MV-4-11 (cell line): ENCODE measurements around the gene ADAM23.
"Not testable (repeated sequence)": the region's sequence is repeated elsewhere in the genome, so short reads cannot be mapped to it uniquely, and the experiment has no call there.

Experiments used
- DNase-seq: peaks from one replicate; lab custom pipeline; 2025; lab: John Stamatoyannopoulos, UW

The ADAM23 gene, protein sequence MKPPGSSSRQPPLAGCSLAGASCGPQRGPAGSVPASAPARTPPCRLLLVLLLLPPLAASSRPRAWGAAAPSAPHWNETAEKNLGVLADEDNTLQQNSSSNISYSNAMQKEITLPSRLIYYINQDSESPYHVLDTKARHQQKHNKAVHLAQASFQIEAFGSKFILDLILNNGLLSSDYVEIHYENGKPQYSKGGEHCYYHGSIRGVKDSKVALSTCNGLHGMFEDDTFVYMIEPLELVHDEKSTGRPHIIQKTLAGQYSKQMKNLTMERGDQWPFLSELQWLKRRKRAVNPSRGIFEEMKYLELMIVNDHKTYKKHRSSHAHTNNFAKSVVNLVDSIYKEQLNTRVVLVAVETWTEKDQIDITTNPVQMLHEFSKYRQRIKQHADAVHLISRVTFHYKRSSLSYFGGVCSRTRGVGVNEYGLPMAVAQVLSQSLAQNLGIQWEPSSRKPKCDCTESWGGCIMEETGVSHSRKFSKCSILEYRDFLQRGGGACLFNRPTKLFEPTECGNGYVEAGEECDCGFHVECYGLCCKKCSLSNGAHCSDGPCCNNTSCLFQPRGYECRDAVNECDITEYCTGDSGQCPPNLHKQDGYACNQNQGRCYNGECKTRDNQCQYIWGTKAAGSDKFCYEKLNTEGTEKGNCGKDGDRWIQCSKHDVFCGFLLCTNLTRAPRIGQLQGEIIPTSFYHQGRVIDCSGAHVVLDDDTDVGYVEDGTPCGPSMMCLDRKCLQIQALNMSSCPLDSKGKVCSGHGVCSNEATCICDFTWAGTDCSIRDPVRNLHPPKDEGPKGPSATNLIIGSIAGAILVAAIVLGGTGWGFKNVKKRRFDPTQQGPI

DNA sequence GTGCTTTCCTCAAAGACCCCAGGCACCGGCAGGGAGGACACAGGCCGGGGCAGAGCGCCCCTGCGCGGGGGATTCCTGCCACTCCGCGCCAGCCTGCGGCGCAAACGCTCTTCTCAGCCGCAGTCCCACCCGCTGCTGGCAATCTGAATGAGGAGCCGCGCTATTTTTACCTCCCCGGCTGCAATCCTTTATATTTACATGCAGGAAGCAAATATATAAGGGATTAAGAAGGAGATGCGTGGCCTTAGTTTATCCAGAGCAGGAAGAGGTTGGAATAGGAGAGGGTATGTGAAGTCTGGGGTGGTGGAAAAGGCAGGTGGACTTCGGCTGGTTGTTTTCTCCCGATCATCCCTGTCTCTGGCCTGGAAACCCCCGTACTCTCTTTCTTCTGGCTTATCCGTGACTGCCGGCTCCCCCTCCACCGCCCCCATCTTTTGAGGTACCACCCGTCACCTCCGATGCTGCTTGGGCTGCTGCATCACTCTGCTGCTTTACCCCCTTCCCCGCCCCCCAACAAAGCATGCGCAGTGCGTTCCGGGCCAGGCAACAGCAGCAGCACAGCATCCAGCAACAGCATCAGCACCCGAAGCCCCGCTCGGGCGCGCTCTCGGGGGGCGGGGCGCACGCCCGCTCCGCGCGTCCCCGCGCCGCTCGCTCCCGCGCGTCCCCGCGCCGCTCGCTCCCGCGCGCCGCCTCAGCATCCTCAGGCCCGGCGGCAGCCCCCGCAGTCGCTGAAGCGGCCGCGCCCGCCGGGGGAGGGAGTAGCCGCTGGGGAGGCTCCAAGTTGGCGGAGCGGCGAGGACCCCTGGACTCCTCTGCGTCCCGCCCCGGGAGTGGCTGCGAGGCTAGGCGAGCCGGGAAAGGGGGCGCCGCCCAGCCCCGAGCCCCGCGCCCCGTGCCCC is at the start of gene ADAM23:
TSS of gene ADAM23 (plus strand) at position 700 of the 902 bp plus-strand sequence. CDS start 335 bp downstream, outside the sequence.
- no peak for DNase-seq

DNA sequence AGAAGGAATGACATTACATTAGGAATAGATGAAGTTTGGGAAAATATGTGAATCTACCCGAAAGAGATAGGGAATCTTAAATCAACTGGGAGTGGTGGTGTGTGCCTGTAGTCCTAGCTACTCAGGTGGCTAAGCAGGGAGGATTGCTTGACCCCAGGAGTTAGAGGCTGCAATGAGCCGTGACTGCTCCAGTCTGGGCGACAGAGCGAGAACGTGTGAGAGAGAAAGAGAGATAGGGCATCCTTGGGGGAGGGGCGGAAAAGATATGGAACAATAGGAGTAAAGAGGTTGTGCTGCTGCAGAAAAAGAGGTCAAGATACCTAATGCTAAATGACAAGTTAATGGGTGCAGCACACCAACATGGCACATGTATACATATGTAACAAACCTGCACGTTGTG is 47.1 kb upstream of the ADAM23 start:
- DNase-seq: no peak

DNA sequence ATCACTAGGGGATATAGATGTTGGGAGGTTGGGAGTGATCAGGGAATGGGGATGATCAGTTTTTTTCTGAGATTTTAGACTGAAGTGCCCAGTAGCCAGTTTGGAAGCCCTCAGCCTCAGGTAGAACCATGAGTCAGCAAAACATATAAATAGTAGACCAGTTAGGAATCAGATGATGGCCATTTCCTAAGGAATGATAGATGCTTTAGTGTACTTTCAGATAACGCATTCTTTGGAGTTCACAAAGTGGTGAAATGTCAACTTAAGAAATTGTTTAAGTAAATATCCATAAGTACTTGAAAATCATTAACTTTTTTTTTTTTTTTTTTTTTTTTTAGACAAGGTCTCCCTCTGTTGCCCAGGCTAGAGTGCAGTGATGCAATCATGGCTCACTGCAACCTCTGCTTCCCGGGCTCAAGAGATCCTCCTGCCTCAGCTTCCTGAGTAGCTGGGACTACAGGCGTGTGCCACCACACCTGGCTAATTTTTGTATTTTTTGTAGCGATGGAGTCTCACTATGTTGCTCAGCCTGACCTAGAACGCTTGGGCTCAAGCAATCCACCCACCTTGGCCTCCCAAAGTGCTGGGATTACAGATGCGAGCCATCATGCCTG is 40.3 kb upstream of the ADAM23 start:
- DNase-seq: not testable (repeated sequence)

DNA sequence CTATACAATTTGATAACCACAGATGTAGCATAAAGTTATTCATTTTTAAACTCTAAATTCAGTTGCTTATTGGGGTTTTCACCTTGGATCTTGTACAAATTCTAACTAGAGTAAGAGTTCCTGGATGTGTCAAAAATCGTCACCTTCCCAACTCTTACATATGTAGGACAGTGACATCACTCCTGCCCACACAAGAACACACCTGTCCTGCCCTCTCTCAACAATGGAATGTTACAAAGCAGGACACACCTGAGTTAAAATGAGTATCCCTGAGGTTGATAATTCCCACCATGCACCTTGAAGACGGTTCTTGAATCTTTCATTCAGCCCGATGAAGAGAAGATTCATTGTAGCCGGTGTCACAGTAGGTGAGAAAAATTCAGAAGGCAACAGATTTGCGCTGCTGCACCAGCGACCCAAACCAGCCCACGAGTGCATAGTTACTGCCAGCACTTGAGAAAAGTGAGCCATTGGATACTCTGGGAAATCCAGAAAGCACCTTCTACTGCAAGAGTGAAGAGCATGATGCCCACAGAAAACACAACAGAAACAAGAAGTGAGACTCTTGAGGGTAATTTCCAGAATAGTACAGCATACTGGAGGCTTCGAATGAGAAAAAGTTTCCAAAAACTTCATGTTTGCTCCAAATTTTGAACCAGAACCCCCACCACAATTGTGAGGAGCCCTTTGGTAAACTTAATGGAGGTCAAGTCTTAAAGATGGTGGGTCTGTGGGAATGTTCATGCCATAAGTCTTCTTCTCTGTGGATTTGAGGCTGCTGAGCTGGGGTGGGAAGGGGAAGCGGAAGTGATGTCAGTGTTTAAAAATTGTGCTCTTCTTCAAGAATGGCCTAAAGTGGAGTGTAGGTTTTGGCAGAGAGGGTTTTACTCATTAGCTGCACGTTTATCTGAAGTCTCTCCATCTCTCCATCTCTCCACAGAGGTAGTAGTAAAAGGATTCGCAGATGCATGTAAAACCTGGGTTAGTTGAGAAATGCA is 34.7 kb upstream of the ADAM23 start:
- peak; percentile 64 for DNase-seq

DNA sequence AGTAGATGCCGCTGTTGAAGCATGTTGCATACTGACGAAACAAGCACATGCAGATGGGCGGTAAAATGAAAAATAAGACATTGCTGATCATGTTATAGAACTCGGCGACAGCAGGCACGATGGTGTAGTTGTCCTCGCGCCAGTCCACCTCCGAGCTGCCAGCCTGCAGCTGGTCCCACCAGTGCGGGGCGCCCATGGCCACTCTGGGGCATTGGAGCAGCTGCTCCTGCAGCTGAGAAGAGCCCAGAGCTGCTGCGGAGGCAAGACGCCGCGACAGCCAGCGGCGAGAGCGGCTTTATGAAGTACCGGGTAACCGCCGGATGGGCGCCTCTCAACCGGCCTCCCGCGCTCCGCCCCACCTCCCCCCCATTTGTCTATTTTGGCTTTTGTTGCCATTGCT is 32.6 kb upstream of the ADAM23 start:
- no peak for DNase-seq

DNA sequence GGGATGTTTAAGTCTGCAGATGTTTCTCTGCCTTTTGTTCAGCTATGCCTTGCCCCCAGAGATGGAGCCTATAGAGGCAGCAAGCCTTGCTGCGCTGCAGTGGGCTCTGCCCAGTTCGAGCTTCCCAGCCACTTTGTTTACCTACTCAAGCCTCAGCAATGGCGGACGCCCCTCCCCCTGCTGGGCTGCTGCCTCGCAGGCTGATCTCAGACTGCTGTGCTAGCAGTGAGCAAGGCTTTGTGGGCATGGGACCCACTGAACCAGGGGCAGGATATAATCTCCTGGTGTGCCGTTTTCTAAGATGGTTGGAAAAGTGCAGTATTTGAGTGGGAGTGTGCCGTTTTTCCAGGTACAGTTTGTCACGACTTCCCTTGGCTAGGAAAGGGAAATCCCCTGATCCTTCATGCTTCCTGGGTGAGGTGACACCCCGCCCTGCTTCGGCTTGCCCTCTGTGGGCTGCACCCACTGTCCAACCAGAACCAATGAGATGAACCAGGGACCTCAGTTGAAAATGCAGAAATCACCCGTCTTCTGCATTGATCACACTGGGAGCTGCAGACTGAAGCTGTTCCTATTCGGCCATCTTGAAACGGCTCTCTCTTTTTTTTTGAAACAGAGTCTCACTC is 27.6 kb upstream of the ADAM23 start:
- no peak for DNase-seq

DNA sequence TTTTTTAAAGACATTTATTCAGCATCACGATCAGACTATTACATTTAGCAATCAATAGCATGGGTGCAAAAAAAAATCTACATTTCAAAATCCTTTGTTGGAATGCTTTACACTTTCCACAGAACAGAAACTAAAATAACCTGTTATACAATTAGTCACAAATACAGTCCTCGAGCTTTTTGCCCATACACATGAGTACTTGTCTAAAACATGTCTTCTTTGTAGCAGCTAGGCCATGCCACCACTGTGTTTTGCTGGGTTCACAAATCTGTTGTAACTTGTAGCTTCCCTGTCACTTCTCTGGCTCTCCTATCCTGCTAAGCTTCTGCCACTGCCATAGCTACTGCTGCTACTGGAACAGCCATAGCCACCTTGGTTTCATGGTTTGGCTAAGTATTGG is 24.4 kb upstream of the ADAM23 start:
- DNase-seq: no peak

DNA sequence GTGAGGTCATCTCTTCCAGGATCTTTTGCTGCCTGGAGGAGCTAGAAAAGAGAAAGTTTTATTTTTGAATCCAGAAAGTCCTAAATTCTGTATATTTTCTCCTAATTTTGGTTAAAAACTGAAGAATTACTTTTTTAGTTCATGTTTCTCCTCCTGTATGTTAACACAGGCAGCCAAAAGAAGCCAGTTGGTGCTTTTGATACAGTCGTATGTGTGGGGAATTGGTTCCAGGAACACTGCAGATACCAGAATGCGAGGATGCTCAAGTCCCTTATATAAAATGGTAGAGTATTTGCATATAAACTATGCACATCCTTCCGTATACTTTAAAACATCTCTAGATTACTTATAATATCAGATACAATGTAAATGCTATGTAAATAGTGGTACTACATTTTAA is 22.6 kb upstream of the ADAM23 start:
- no peak for DNase-seq

DNA sequence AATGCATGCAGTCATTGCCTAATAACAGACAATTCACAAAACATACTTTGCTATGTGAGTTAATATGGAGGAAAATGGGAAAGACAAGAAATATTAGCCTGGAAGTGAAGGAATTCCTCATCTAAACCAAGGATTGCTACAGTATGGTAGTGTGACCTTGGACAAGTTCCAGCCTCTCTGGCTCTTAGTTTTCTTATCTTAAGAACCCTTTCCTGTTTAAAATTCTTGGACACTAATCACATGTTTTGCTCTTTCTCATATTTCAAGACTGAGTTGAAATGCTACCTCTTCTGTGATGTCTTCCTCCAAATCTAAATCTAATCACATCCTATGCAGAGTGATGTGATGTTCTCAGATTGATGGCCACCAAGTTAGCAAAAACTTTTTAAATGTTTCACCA is 20.8 kb upstream of the ADAM23 start:
- no peak for DNase-seq

DNA sequence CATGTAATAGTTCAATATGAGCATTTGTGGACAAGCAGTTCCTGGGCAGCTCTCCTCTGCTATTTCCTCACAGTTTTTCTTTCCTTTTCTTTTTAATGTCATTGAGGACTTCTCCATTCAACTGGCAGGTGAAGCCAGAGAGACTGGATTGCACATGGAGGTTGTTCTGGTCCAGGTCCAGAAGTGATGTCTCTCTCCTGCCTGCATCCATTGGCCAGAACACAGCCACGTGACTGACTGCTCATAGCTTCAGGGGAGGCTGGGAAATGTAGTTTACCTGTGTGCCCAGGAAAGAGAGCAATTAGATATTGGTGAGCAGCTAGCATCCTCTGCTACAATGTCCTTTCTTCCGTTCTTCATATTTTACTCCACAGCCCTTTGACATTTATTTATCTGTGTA is 20.2 kb upstream of the ADAM23 start:
- DNase-seq: no peak

DNA sequence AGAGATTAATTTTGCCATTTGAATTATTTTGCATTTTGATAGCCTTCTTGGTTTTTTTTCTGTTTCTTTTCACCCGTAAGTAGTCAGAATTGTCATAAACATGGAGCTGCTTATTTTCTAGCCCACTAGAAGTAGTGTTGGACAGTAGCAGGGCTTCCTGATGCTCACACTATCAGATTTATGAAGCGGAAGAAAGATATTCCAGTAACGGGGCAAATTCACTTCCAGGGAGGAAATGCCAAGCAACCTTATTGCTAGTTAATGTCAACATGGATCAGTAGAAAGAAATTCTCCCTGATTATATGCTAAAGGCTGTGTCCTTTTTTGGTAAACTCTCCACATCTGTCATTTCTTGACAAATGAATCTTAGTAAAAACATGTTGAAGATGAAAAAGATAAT is 19.2 kb upstream of the ADAM23 start:
- no peak for DNase-seq

DNA sequence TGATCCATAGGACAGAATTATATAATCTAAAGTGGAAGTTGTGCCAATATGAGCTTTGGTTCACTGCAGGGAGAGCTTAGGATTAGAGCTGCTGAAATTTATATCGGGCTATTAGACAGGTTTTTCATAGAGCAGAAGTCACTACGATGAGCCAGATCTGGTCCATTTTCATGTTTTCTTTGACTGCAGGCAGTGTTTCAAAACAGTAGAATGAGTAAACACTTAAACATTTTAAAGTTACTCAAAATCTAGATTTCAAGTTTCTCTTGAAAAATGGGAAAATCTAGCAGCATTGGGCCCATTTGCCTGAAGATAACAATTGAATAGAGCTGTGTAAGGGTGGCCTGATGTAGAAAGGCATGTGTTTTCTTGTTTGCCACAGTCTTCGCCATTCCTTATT is 14.5 kb upstream of the ADAM23 start:
- no peak for DNase-seq

DNA sequence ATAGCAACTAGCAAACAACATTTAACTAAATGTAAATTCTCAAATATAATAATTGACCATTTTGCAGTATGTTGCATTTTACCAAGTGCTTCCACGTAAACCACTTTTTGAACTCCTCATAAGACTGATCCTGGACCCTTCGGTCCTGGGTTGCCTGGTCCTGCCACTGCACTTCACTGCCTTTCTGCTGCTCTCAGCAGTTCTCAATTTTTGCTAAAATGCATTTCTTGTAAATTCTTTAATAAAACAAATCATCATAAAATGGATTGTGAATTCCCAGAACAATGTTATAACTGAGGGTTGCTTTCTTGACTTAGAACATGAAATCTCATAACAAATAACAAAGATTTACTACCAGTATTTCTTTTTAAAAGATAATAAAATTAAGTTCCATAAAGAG is 12.9 kb upstream of the ADAM23 start:
- DNase-seq: no peak

DNA sequence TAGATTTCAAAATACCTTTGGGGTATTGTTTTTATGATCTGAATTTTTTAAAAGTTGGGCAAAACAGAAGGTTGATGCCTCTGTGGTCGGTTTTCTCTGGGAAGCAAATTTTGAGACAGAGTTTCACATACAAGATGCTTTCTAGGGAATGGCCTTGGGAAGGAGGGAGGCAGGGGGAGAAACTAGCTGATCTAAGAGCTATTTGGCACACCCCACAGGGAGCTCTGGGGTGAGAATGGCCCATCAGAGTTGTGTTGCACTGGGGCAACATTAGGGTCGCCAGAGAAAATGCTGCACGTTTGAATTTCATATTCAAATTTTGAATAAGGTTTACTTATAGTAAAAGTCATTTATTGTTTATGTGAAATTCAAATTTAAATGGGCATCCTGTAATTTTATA is 11.9 kb upstream of the ADAM23 start:
- DNase-seq: no peak

DNA sequence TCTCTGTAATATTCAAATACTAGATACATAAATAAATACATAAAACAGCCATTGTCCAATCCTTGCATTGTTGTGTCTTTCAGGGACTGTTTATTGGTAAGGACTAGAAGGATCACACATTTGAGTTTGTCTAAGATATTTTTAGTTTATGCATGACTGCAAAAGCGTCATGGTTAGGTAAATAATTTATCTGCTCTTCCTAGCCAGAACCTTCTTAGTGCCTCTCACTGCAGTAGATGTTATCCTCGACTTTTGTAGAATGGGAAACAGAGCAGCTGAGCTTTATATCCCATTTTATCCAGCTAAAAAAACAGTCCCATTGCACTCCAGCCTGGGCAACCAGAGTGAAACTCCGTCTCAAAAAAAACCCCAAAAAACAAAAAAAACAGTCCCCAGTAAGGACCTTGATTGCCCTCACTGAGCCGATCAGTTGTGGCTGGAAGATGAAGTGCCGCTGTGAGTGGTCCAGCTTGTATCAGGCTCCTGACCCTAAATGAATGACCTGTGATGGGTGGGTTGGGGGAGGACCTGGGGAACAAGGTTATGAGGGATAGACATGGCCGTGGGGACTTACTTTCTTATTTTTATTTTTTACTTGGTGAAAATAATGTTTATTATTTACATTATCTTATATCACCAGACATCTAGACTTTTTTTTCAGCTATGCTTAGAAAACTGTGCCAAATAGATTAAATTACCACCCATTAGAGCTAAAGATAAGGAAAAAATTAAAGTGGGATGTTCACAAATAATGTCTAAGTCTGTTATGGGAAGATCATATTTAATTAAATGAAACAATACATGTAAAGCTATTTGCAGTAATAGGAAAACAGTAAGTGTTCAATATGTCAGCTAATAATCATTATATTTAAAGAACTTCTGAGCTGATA is 10.9 kb upstream of the ADAM23 start:
- no peak for DNase-seq

DNA sequence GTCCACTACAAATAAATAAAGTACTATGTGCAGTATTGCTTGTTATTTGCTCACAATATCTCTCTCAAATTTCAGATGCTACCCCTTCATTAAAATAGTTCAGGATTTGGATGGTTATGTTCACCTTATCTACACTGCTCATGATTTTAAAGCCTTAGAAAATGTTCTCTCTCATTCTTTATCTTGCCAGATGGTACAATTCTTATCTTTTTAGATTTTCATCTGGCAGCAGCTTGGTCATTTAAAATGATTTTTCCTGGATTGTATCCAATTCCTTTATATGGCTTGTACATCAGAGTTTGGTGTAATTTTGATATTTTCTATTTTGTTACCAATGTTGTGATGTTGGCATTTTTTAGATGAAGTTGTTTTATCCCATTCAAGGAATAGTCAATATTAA is 10.1 kb upstream of the ADAM23 start:
- no peak for DNase-seq

DNA sequence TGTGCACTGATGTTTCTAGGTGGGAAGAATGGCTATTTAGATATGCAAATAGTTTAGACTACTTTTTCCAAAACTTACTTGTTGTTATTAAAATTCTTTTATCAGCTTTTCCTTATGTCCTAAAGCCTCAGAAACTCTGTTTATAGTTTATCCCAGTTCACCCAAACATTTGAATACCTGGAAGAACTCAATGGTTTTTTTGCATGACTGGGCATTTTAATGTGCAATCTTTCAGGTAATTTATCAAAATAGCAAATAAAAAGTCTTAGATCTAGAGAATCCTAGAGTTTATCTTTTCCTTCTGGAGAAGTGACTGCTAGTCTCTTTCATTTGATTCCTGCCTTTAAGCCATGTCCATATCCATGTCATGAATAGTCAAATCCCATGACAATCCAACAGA is 9.6 kb upstream of the ADAM23 start:
- no peak for DNase-seq

DNA sequence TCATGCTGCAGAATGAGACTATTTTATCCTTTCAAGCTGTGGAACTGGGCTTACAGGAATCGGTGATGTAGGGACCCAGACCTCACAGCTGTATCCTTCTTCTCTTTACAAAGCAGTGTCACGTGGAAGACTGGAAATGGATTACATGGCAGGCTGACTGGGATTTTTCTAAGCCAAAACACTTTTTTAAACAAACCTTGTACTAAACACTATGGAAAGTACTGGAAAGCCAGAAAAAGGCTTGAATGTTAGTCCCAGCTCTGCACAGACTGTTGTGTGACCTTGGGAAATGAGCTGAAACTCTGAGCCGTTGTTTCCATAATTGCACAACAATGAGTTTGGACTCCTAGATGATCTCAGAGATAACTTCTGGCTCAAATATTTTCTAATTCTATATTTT is 7.6 kb upstream of the ADAM23 start:
- no peak for DNase-seq

DNA sequence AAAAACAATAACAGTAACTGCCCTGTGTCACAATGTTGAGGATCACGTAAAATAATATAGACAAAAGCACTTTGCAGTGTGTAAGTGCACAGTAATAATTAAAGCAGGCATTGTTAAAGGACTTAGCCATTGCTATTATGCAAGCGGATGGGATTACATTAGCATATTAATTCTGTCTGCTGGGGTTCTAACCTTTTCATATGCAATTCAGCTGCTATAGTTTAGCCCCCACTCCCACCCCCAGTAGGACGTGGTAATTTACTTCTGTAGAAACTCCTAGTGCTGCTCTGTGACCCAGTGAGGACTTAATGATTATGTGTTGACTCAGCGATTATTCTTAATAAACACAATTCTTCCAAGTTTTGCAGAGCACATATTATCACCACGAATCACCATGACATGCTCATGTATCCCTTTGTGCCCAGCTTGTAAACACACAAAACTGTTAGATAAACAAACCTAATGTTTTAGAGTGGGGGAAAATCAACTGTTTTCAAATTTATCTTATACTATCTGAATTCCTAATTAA is 5.1 kb upstream of the ADAM23 start:
- DNase-seq: no peak
